GM19099 (cell line): Measurements from ENCODE around the gene MFN2.

Experiments used
- POLR2A ChIP-seq: IDR thresholded peaks from 3 replicates; pipeline ENCODE4 v1.6.1; 2011; ENCODE audit warnings: low read depth; ENCODE audit not compliant: insufficient read length; ENCODE audit errors: extremely low read depth

Gene MFN2

DNA sequence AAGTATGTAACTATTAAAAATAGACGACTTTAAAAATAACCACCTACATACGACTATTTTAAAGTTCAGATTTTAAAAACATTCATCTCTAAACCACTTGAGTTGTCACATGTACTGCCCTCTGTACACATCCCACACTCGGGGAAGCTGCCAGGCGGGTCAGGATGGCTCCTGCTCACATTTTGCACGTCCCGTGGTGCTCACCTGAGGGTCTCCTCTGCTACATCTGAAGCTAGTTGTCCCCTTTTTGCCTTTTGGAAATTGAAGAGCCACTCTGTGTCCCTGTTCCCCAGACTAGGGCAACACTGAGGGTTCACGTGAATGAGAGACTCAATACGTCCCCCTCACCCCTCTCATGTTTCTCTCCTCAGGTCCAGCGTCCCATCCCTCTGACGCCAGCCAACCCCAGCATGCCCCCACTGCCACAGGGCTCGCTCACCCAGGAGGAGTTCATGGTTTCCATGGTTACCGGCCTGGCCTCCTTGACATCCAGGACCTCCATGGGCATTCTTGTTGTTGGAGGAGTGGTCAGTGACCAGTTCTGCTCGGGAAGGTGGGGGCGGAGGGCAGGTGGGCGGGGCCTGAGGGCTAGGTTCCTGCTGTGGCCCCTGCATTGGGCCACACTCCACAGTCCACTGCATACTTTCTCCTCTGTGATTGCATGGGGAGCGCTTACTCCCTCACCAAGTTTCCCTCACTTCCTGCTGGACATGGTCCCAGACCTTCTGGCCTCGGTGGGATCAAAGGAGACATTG is 26.1 kb downstream of the MFN2 start:
- no peak for TF ChIP-seq POLR2A

DNA sequence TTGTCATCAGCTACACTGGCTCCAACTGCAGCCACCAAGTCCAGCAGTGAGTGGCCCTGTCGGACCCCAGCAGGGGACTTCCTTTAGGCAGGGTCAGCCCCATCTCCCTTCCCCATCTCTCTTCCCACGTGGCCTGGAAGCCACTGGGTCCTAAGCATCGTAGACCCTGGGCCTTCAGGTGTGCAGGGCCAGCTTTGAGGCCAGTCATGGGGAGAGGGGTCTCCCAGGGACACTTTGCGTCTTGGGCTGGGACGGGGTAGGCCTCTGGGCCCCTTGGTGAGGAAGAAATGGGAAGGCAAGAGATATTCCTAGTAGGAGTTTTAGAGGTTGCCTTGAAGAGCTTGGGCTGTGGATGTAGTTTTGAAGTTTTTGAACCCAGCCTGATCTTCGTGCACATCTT is 27.0 kb downstream of the MFN2 start:
- TF ChIP-seq POLR2A, result no peak

DNA sequence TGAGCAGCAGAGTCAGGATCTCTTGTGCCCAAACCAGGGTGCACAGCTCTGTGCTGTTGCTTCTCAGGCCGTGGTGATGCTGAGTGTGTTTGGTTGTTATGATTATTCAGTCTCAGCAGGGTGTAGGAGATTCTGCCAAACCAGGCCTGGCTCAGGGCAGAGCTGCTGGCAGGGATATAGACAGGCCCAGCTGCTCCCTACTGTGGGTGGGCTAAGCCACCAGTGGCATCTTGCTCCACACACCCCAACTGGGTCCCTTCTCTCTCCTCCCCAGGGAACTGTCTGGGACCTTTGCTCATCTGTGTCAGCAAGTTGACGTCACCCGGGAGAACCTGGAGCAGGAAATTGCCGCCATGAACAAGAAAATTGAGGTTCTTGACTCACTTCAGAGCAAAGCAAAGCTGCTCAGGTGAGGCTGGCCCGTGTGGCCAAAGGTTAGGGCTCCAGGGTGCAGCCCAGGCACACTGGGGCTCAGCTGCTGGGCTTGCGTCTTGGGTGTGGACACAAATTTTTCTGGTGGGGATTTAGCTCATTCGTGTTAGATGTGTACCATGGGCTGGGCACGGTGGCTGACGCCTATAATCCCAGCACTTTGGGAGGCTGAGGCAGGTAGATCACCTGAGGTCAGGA is 29.2 kb downstream of the MFN2 start:
- TF ChIP-seq POLR2A, result no peak

DNA sequence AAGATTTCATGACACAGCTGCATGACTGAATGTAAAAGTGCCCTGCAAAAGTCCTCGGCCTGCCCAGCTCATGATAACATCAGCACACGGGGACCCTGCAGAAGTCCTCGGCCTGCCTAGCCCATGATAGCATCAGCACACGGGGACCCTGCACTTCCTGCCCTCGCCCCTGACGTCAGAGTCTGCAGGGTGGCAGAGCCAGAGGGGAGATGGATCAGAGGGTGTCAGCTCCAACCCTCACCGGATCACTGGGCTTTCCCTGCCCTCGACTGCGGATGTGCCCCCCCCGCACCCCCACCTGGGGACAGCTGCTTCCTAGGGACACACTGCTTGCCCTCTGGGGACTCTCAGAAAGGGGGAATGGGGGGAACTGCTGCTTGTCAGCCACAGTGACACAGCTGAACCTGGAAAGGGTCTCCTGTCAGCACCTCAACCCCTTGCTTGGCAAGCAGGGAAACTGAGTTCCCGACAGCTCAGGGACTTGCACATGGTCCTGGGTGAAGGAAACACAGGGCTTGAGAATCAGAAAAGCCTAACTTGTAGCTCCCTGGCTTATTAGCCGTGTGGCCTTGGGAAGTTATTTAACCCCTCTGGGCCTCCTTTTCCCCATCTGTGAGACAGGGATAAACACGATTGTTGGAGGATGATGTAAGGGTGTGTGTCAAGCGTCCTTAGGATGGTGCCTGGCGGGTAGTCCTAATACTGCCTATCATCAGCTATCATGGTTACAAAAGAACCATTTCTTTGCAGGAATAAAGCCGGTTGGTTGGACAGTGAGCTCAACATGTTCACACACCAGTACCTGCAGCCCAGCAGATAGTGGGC is 30.7 kb downstream of the MFN2 start:
- no peak for TF ChIP-seq POLR2A

DNA sequence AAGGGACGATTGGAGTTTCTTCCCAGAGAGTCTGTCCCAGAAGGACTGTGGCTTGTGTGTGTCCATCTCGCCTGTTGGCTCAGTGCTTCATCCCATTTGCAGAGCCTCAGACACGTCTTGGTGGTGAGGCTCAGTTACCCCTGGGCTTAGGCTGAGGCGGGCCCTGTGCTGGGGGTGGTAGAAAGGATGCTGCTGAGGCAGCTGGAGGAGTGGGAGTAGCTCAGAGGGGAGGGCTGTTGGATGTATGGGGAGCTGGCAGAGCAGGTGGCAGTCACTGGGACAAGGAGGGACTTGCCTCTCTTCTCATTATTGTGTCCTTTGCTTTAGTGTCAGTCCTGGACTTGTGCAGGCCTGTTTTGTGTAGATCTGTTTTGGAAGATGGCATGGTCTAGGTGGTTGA is 31.8 kb downstream of the MFN2 start:
- no peak for TF ChIP-seq POLR2A

DNA sequence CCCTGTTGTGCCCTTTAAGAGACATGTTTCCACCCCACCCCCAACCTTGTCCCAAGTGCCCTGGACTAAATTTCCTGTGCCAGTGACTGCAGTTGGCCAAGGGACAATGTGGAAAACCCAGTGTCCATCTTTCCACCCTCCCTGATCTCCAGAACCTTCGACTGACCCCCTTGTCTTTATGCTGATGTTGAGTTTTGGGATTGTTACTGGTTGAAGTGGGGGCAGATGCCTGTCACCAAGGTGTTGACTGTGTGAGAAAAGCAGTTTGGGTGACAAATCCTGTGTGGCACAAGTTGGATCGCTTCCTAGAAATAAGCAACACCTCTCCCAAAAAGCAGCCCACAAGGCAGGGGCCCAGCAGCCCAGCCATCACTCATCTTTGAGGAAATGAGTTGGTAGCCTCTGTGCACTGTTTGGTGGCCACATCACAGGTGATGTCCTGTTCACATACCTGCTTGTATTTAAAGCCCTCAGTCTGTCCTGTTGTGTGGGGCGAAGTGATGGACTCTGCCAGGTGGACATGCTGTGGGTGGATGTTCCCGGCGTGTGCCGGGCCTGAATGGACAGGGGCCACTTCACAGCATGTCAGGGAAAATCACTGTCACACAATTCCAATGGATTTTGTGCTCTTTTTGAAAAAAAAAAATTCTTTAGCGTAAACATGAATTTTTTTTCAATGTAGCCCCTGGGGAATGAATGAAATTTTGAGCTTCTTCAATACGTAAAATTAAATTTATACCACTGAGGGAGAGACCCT is 32.5 kb downstream of the MFN2 start:
- TF ChIP-seq POLR2A, result no peak

DNA sequence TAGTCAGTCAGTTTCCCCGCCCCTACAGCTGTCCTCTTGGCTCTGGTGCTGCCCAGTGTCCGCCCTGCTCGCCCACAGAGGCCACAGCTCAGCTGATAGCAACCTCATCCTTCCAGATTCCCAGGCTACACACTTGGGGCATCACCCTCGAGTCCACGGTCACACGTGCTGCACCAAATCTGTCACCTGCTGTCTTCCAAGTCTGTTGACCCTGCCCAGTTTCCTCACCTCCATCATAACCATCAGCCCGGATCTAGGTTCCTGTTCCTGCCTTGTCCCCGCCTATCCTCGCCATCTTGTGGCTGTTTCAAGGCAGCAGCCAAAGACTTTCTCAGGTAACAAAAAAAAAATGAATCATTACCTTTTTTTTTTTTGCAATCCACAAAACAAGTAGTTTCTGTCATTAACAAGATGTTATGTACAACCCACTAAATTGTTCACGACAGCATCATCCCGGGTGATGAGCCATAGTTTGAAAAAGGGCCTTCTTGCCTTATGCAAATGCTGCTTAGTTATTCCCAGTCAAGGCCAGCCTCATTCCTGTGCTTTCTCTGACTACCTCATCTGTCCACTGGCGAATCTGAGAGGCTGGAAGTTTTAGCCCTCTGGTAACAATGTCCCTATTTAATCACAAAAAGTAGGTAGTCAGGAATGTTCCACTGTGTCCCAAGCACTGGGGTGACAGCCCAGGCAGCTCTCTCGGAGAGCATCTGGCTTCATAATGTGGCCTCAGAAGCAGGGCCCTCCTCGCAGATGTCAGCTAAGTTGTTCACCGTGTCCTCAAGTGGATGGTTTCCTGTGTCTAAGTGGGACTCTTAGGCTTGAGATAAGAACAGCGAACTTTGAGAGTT is 34.1 kb downstream of the MFN2 start:
- TF ChIP-seq POLR2A, result no peak

DNA sequence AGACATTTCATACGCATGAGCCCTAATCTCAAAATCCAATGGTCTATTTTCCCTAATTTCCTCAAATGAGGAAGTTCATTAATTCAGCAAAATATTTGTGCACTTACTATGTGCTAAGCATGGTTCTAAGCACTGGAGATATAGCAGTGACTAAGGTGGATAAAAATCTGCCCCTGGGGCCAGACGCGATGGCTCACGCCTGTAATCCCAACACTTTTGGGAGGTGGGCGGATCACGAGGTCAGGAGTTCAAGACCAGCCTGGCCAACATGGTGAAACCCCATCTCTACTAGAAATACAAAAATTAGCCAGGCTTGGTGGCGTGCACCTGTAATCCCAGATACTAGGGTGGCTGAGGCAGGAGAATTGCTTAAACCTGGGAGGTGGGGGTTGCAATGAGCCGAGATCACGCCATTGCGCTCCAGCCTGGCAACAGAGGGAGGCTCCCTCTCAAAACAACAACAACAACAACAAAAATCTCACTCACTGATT is 34.8 kb downstream of the MFN2 start:
- no peak for TF ChIP-seq POLR2A

DNA sequence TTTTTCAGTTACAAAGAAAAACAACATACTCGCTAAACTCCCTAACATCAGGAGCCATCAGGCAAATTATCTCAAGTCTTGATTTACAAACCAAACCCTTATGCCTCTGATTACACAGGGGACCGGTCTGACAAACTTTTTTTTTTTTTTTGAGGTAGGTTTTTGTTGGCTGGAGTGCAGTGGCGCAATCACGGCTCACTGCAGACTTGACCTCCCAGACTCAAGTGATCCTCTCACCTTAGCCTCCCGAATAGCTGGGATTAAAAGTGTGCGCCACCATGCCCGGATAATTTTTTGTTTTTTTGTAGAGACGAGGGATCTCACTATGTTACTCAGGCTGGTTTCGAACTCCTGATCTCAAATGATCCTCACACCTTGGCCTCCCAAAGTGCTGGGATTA is 35.3 kb downstream of the MFN2 start:
- TF ChIP-seq POLR2A, result no peak

DNA sequence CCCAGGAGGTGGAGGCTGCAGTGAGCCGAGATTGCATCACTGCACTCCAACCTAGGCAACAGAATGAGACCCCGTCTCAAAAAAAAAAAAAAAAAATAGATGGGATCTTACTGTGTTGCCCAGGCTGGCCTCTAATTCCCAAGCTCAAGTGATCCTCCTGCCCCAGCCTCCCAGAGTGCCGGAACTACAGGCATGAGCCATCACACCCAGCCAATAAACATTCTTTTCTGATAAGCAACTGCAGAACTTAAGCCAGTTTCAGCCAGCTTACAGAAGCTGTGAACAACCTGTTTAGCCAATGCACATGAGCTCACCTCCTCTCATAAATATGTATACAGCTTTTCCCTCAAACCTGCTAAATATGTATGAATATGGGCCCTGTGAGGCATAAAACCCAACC is 35.9 kb downstream of the MFN2 start:
- TF ChIP-seq POLR2A, result no peak

DNA sequence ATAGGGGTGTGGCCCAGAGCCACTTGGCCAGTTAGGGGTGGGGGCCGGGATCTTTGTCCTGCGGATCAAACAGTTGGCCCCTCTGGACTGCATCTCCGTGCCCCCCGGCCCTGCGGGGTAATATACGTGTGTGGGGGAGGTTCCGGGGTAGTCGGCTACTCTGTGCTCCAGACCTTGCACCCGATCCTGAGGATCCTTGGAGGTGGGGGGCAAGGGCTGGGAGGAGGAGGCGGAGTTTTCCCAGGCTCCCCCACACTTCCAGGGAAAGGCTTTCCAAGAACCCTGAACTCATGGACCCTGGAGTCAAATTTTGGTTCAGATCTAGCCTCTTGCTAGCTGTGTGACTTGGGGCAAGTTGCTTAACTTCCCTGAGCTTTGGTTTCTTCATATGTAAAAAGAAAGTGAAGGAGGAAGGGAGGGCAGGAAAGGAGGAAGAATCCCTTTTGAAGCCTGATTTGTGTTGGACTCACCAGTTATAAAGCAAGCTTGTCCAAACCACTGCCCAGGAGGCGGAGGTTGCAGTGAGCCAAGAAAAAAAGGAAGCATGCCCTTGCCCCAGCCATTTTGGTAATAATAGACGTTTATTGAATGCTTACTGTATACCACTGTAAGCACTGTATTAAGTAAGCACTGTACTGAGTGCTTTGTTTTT is 39.7 kb downstream of the MFN2 start:
- no peak for TF ChIP-seq POLR2A

DNA sequence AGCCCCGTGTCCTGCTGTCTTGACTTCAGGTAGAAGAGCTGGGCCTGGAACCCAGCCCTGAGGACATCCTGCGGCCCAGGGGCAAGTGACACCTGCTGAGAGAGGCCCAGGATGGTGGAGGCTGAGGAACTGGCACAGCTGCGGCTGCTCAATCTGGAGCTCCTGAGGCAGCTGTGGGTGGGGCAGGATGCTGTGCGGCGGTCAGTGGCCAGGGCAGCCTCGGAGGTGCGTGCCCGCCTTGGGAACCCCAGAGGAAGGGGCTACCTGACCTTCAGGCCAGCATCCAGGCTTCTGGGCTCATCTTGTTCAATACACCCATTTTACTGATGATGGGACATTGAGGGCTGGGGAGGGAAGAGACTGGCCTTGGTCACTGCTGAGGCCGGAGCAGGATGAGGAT is 41.4 kb downstream of the MFN2 start:
- TF ChIP-seq POLR2A, result no peak

DNA sequence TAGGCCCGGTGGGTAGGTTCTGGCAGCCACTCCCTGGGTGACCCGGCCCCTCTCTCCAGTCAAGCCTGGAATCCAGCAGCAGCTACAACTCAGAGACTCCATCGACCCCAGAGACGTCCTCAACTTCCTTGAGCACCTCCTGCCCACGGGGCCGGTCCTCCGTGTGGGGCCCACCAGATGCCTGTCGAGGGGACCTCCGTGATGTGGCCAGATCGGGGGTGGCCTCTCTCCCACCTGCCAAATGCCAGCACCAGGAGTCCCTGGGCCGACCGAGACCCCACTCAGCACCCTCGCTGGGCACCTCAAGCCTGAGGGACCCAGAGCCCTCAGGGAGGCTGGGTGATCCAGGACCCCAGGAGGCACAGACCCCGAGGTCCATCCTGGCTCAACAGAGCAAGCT is 41.8 kb downstream of the MFN2 start:
- TF ChIP-seq POLR2A, result no peak

DNA sequence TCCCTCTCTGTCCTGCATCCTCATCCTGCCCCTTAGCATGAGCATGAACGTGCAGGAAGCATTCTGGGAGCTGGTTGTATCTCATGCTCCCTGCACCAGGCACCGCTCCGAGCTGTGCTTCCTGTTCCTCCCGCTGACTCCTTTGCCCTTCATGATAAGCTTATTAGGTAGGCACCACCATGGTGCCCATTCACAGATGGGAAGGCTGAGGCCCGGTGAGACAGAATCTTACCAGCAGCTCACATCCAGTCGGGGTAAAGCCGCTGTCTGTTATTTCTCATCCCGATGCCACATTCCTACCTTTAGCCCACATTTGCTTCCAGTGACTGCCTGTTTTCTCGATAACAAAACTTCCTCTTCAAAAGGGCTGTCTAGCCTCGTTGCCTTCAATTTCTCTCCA is 46.3 kb downstream of the MFN2 start:
- no peak for TF ChIP-seq POLR2A
